WTC11 (cell line): ENCODE data around the gene C11orf21.

ENCODE experiments used
- CTCF ChIP-seq: fragments of 200-600 bp; IDR thresholded peaks from 2 replicates; pipeline ENCODE4 v1.8.0; 2022; ENCODE audit warnings: antibody characterized with exemption
- E2F1 ChIP-seq: sonication (generic); formaldehyde crosslinking; IDR thresholded peaks from 2 replicates; pipeline ENCODE4 v1.8.0; 2022; ENCODE audit warnings: mild to moderate bottlenecking, missing genetic modification reagents
- NFYB ChIP-seq: sonication (generic); formaldehyde crosslinking; conservative IDR thresholded peaks from 2 replicates; pipeline ENCODE4 v1.8.0; 2022; ENCODE audit warnings: low read depth, missing genetic modification reagents
- SMAD3 ChIP-seq: sonication (generic); formaldehyde crosslinking; IDR thresholded peaks from 2 replicates; pipeline ENCODE4 v1.8.0; 2022; ENCODE audit warnings: missing genetic modification reagents, mild to moderate bottlenecking, borderline replicate concordance
- SP1 ChIP-seq: sonication (generic); formaldehyde crosslinking; conservative IDR thresholded peaks from 2 replicates; pipeline ENCODE4 v1.8.1; 2022; ENCODE audit warnings: missing genetic modification reagents
- ZNF138 ChIP-seq: sonication (generic); formaldehyde crosslinking; conservative IDR thresholded peaks from 2 replicates; pipeline ENCODE4 v1.8.1; 2022; ENCODE audit warnings: mild to moderate bottlenecking, moderate library complexity, missing genetic modification reagents
- ZNF281 ChIP-seq: sonication (generic); formaldehyde crosslinking; IDR thresholded peaks from 2 replicates; pipeline ENCODE4 v1.8.0; 2023; ENCODE audit warnings: mild to moderate bottlenecking, missing genetic modification reagents
- ZNF512 ChIP-seq: sonication (generic); formaldehyde crosslinking; IDR thresholded peaks from 2 replicates; pipeline ENCODE4 v1.8.1; 2022; ENCODE audit warnings: missing genetic modification reagents, borderline replicate concordance
- ZSCAN18 ChIP-seq: fragments of 250-450 bp; sonication (Bioruptor Pico); IDR thresholded peaks from 2 replicates; pipeline ENCODE4 v2.1.2; 2022; ENCODE audit warnings: mild to moderate bottlenecking, moderate library complexity
- TF ChIP-seq, protein P1 (sequence below): sonication (generic); formaldehyde crosslinking; conservative IDR thresholded peaks from 2 replicates; pipeline ENCODE4 v1.8.1; 2023; ENCODE audit warnings: mild to moderate bottlenecking, low read depth, missing genetic modification reagents, moderate library complexity
- TF ChIP-seq, protein P2 (sequence below): sonication (generic); formaldehyde crosslinking; IDR thresholded peaks from 2 replicates; pipeline ENCODE4 v1.8.1; 2023; ENCODE audit warnings: mild to moderate bottlenecking, missing genetic modification reagents, moderate library complexity

GRCh38 chr11:2267306-2267850 is 34.3 kb downstream of the C11orf21 start:
- no peak for TF ChIP-seq SMAD3 (CRISPR knock-in tag)
- no peak for TF ChIP-seq CTCF
- no peak for TF ChIP-seq E2F1 (CRISPR knock-in tag)
- TF ChIP-seq ZNF512, result no peak
- TF ChIP-seq, protein P1, sequence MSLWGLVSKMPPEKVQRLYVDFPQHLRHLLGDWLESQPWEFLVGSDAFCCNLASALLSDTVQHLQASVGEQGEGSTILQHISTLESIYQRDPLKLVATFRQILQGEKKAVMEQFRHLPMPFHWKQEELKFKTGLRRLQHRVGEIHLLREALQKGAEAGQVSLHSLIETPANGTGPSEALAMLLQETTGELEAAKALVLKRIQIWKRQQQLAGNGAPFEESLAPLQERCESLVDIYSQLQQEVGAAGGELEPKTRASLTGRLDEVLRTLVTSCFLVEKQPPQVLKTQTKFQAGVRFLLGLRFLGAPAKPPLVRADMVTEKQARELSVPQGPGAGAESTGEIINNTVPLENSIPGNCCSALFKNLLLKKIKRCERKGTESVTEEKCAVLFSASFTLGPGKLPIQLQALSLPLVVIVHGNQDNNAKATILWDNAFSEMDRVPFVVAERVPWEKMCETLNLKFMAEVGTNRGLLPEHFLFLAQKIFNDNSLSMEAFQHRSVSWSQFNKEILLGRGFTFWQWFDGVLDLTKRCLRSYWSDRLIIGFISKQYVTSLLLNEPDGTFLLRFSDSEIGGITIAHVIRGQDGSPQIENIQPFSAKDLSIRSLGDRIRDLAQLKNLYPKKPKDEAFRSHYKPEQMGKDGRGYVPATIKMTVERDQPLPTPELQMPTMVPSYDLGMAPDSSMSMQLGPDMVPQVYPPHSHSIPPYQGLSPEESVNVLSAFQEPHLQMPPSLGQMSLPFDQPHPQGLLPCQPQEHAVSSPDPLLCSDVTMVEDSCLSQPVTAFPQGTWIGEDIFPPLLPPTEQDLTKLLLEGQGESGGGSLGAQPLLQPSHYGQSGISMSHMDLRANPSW (CRISPR knock-in tag), result no peak
- TF ChIP-seq, protein P2, sequence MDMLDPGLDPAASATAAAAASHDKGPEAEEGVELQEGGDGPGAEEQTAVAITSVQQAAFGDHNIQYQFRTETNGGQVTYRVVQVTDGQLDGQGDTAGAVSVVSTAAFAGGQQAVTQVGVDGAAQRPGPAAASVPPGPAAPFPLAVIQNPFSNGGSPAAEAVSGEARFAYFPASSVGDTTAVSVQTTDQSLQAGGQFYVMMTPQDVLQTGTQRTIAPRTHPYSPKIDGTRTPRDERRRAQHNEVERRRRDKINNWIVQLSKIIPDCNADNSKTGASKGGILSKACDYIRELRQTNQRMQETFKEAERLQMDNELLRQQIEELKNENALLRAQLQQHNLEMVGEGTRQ (CRISPR knock-in tag), result no peak
- TF ChIP-seq SP1 (CRISPR knock-in tag), result no peak
- TF ChIP-seq ZSCAN18, result no peak
- TF ChIP-seq NFYB (CRISPR knock-in tag), result no peak
- no peak for TF ChIP-seq ZNF281 (CRISPR knock-in tag)
- TF ChIP-seq ZNF138 (CRISPR knock-in tag), result no peak
